OCI-LY7 (cell line): Measurements from ENCODE around the gene ADCY3. TPM values are rescaled to one million over a fixed set of nuclear protein-coding genes. Genes with fewer than 3 reads are reported as not detected.
A peak's percentile ranks its signal among the peaks of the same experiment; 100 is the strongest.

Experiments
- BruUV-seq: library from RNA; stranded (reverse); fragments of 400-500 nt; replicated peaks from 2 replicates; lab custom pipeline; 2021; lab: Mats Ljungman, UMichigan
- CTCF ChIA-PET: fragments of 300-600 bp; sonication (Branson Sonifier 250); formaldehyde crosslinking; loops from one replicate; lab custom pipeline; 2022; ENCODE audit warnings: antibody characterized with exemption; ENCODE audit not compliant: unreplicated experiment; lab: Charles Lee
- POLR2A ChIA-PET: fragments of 300-600 bp; sonication (Branson Sonifier 250); formaldehyde crosslinking; loops from one replicate; lab custom pipeline; 2022; ENCODE audit warnings: antibody characterized with exemption; lab: Charles Lee
- DNase-seq: peaks from one replicate; pipeline ENCODE4 v3.0.0-alpha.2; 2015; ENCODE audit warnings: low spot score
- H2AFZ ChIP-seq: fragments of 200-600 bp; sonication (generic), shearing (Covaris generic); 2 replicates; pipeline ENCODE4 v1.6.1; 2014; ENCODE audit warnings: mild to moderate bottlenecking, antibody characterized with exemption, low read length, moderate library complexity
- H3K27ac ChIP-seq: fragments of 200-600 bp; sonication (generic); 2 replicates; pipeline ENCODE4 v1.5.1; 2014; ENCODE audit warnings: mixed run types, low read depth, mild to moderate bottlenecking, moderate library complexity, low read length, inconsistent platforms; ENCODE audit not compliant: poor library complexity, severe bottlenecking
- H3K36me3 ChIP-seq: fragments of 200-600 bp; sonication (generic); 2 replicates; pipeline ENCODE4 v1.6.1; 2014; ENCODE audit warnings: mild to moderate bottlenecking, antibody characterized with exemption, low read length, moderate library complexity, mixed read lengths; ENCODE audit not compliant: insufficient read depth
- H3K4me1 ChIP-seq: fragments of 200-600 bp; sonication (generic); 2 replicates; pipeline ENCODE4 v1.5.1; 2014; ENCODE audit warnings: mild to moderate bottlenecking, low read length; ENCODE audit not compliant: insufficient read depth, poor library complexity, severe bottlenecking
- H3K4me2 ChIP-seq: fragments of 200-600 bp; sonication (generic); 2 replicates; pipeline ENCODE4 v1.6.1; 2014; ENCODE audit warnings: mild to moderate bottlenecking, low read length
- H3K4me3 ChIP-seq: fragments of 200-600 bp; sonication (generic); 2 replicates; pipeline ENCODE4 v1.5.1; 2014; ENCODE audit warnings: mild to moderate bottlenecking, low read depth, low read length; ENCODE audit not compliant: poor library complexity, severe bottlenecking
- H3K79me2 ChIP-seq: fragments of 200-600 bp; sonication (generic); 2 replicates; pipeline ENCODE4 v1.6.1; 2016; ENCODE audit warnings: low read depth, mild to moderate bottlenecking, low read length, moderate library complexity, mixed read lengths; ENCODE audit not compliant: insufficient read depth
- H3K9me2 ChIP-seq: fragments of 200-600 bp; sonication (generic); 2 replicates; pipeline ENCODE4 v1.6.1; 2016; ENCODE audit warnings: mild to moderate bottlenecking, low read length, mixed read lengths; ENCODE audit not compliant: insufficient read depth
- H3K9me3 ChIP-seq: fragments of 200-600 bp; sonication (generic); 2 replicates; pipeline ENCODE4 v1.6.1; 2014; ENCODE audit warnings: mild to moderate bottlenecking, mixed run types, low read length, mixed read lengths
- H4K20me1 ChIP-seq: fragments of 200-600 bp; sonication (generic); 2 replicates; pipeline ENCODE4 v1.6.1; 2014; ENCODE audit warnings: mild to moderate bottlenecking, antibody characterized with exemption, low read length, moderate library complexity, mixed read lengths; ENCODE audit not compliant: insufficient read depth
- CTCF ChIP-seq: fragments of 200-600 bp; sonication (generic); conservative IDR thresholded peaks from 2 replicates; pipeline ENCODE4 v1.5.1; 2014; ENCODE audit warnings: mild to moderate bottlenecking, antibody characterized with exemption, low read length, moderate library complexity, mixed read lengths
- EZH2phosphoT487 ChIP-seq: fragments of 200-600 bp; sonication (generic); IDR thresholded peaks from 2 replicates; pipeline ENCODE4 v1.6.1; 2018; ENCODE audit warnings: low read depth, borderline replicate concordance, mild to moderate bottlenecking, mixed run types, antibody characterized with exemption, low read length, moderate library complexity, mixed read lengths
- intact Hi-C: fragments of 100-400 bp; cut with micrococcal nuclease; formaldehyde crosslinking; loops from one replicate; pipeline ENCODE4 v1.10.0; 2022; ENCODE audit not compliant: unreplicated experiment
- total RNA-seq, 2 experiments: library from RNA; depleted of rRNA in 1 of 2; stranded (reverse); fragments of >200 nt in 1 of 2; shearing (Covaris generic) in 1 of 2; gene quantifications; 2 replicates each; pipeline ENCODE4 v1.2.3, GENCODE V29; 2014 to 2022

Gene ADCY3
- total RNA-seq, 2 experiments from 2014 or later = 45.8 to 55.0 TPM

DNA sequence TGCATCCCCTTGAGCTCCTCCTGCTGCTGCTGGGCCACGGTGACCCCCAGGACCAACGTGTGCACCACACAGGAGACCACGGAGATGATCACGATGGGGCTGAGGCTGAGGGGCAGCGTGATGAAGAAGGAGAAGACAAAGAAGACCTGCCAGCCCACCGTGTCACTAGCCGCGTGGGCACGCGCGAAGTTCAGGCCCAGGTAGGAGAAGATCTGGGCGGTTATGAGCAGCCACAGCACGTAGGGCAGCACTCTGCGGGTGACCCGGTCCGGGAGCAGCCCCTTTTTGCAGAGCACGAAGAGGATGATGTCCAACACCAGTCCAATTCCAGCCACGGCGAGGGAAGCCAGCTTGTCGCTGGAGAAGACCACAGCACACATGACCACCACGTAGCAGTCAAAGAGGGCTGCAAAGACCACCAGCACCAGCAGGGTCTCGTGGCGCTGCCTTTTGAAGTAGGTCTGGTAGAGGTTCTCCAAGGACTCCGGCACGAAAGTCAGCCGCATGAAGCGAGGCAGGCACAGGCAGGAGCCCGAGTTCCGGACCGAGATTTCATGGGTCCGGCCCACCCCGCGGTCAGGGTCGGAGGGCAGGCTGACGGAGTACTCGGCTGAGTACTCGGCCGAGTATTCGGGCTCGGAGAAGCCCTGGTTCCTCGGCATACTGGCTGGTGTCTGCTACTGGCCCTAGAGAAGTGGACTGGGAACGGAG, 1.6 kb downstream of the ADCY3 start:
- Histone ChIP-seq H3K4me3 (peak overlapping the region; percentile 78), H4K20me1 (no peaks in the 10 kb centered on the region), H3K79me2 (peaks cover 27% of the 10 kb centered on the region), H2AFZ (no peak overlapping the region; the same call in 1 of the 2 replicates), H3K4me1 (peaks cover 32% of the 10 kb centered on the region), H3K36me3 (peaks cover 33% of the 10 kb centered on the region), H3K9me2 (no peaks in the 10 kb centered on the region), H3K27ac (no peak overlapping the region), H3K4me2 (peak overlapping the region; percentile 95), H3K9me3 (no peaks in the 10 kb centered on the region)
- DNase-seq = no peak
- ChIA-PET CTCF (interaction anchor here (0.6 kb wide), 1 partner anchor 8 kb away, joined by 3 read pairs; no protein-coding TSS in a partner anchor), POLR2A (interaction anchor here (0.5 kb wide), 1 partner anchor 828 kb away, joined by 3 read pairs; no protein-coding TSS in a partner anchor)
- no TSS peak for BruUV-seq
- TF ChIP-seq CTCF (no peak), EZH2phosphoT487 (no peak)
- intact Hi-C loops = no loop called here

DNA sequence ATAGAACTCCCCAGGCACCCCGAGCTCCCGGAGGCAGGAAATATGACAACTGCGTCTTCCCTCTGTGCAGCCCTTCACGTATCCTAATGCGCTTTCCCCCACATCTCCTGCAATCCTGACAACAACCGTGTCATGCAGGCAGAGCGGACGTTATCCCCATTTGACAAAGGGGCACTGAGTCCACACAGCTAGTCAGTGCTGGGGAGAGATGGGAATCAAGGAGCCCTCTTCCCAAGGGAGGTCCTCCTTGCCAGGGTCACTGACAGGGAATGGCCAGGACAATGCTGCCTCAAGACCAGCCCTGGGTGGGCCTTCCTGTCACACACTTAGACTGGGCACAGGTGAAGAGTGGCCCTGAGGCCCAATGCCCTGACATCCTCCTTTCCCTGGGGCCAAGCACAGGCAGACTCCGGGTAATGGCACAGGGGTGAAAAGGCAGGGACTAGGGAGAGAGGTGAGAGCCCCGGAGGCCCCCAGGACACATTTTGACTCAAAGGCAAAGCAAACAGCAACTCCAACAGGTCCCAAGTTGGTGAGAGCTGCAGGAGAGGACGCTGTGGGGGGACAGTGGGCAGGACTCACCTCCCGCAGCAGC, 2.2 kb downstream of the ADCY3 start:
- BruUV-seq = no TSS peak
- Histone ChIP-seq H3K4me1 (peaks cover 32% of the 10 kb centered on the region), H3K79me2 (peaks cover 27% of the 10 kb centered on the region), H3K9me2 (no peaks in the 10 kb centered on the region), H3K4me3 (peak overlapping the region; percentile 78), H3K36me3 (peaks cover 40% of the 10 kb centered on the region), H4K20me1 (no peaks in the 10 kb centered on the region), H3K9me3 (no peaks in the 10 kb centered on the region), H3K4me2 (peak overlapping the region; percentile 95), H3K27ac (no peak overlapping the region), H2AFZ (no peak overlapping the region)
- ChIA-PET POLR2A (interaction anchor here (0.5 kb wide), 1 partner anchor 828 kb away, joined by 3 read pairs; no protein-coding TSS in a partner anchor), CTCF (interaction anchor here (0.6 kb wide), 1 partner anchor 9 kb away, joined by 3 read pairs; no protein-coding TSS in a partner anchor)
- DNase-seq = no peak
- TF ChIP-seq CTCF (no peak), EZH2phosphoT487 (no peak)
- intact Hi-C loops = no loop called here

GRCh38 chr2:24917086-24917485, 3.0 kb downstream of the ADCY3 start:
- Histone ChIP-seq H3K9me2 (no peaks in the 10 kb centered on the region), H4K20me1 (no peaks in the 10 kb centered on the region), H3K9me3 (no peaks in the 10 kb centered on the region), H2AFZ (no peak overlapping the region), H3K4me3 (peak overlapping the region; percentile 78), H3K27ac (no peak overlapping the region), H3K4me2 (peak overlapping the region; percentile 95), H3K4me1 (peaks cover 32% of the 10 kb centered on the region), H3K36me3 (peaks cover 47% of the 10 kb centered on the region), H3K79me2 (peaks cover 27% of the 10 kb centered on the region)
- intact Hi-C loops = no loop called here
- TF ChIP-seq CTCF = no peak
- TF ChIP-seq EZH2phosphoT487 = no peak
- BruUV-seq = no TSS peak
- ChIA-PET POLR2A (no interaction called here), CTCF (no interaction called here)
- no peak for DNase-seq
